Common myeloid progenitor, CD34-positive (primary cell): ENCODE measurements around the gene ATR.

ENCODE experiments used
- CTCF ChIA-PET: fragments of 350-600 bp; sonication (Branson Sonifier 250); formaldehyde crosslinking; loops from one replicate; lab custom pipeline; 2021; ENCODE audit warnings: antibody characterized with exemption; lab: Charles Lee
- POLR2A ChIA-PET: fragments of 350-600 bp; sonication (Branson Sonifier 250); formaldehyde crosslinking; loops from one replicate; lab custom pipeline; 2021; ENCODE audit warnings: antibody characterized with exemption; lab: Charles Lee
- DNase-seq, 3 donors: peaks; one replicate each; pipeline versions ENCODE4 v3.0.0 to v3.0.0-alpha.2; 2013
- H3K27ac ChIP-seq, 2 experiments: 1 replicate in 1 of 2; 2 replicates in 1 of 2; pipeline ENCODE4 v1.7.0; 2013; ENCODE audit warnings: inconsistent platforms in 2 of 2, low read length in 2 of 2, mild to moderate bottlenecking in 2 of 2, low read depth in 1 of 2, moderate library complexity in 1 of 2; ENCODE audit not compliant: severe bottlenecking in 2 of 2, insufficient read depth in 1 of 2, poor library complexity in 1 of 2
- H3K27me3 ChIP-seq, 5 experiments: replicated peaks in 2 of 5; 1 replicate in 3 of 5; 2 replicates in 2 of 5; pipeline versions ENCODE4 v1.6.1 to v1.7.0; 2013; ENCODE audit warnings: low read length in 4 of 5, mild to moderate bottlenecking in 2 of 5, moderate library complexity in 2 of 5, inconsistent platforms in 1 of 5; ENCODE audit not compliant: insufficient read depth in 5 of 5, control insufficient read depth in 4 of 5
- H3K36me3 ChIP-seq, 4 experiments: 1 replicate in 2 of 4; 2 replicates in 2 of 4; pipeline versions ENCODE4 v1.6.1 to v1.7.0; 2013; ENCODE audit warnings: low read length in 3 of 4, control low read depth in 1 of 4, mild to moderate bottlenecking in 1 of 4; ENCODE audit not compliant: control insufficient read depth in 4 of 4, insufficient read depth in 4 of 4
- H3K4me1 ChIP-seq, 4 experiments: 1 replicate in 3 of 4; 2 replicates in 1 of 4; pipeline versions ENCODE4 v1.6.1 to v1.7.1; 2013; ENCODE audit warnings: low read length in 3 of 4, mild to moderate bottlenecking in 3 of 4, control low read depth in 1 of 4, inconsistent platforms in 1 of 4, moderate library complexity in 1 of 4; ENCODE audit not compliant: control insufficient read depth in 4 of 4, insufficient read depth in 4 of 4; ENCODE audit errors: control extremely low read depth in 1 of 4
- H3K4me3 ChIP-seq, 7 experiments: 1 replicate in 4 of 7; 2 replicates in 3 of 7; pipeline versions ENCODE4 v1.5.1 to v1.7.0; 2013; ENCODE audit warnings: mild to moderate bottlenecking in 7 of 7, low read length in 6 of 7, moderate library complexity in 6 of 7, inconsistent platforms in 2 of 7, low read depth in 2 of 7, control low read depth in 1 of 7; ENCODE audit not compliant: insufficient read depth in 4 of 7, control insufficient read depth in 1 of 7; ENCODE audit errors: extremely low read depth in 1 of 7
- H3K9me3 ChIP-seq, 5 experiments: 1 replicate in 4 of 5; 2 replicates in 1 of 5; pipeline versions ENCODE4 v1.6.1 to v1.7.1; 2013; ENCODE audit warnings: low read length in 4 of 5, mild to moderate bottlenecking in 2 of 5, inconsistent platforms in 1 of 5, low read depth in 1 of 5, moderate library complexity in 1 of 5; ENCODE audit not compliant: control insufficient read depth in 4 of 5, insufficient read depth in 2 of 5; ENCODE audit errors: control extremely low read depth in 1 of 5
- WGBS: methylation state at CpG from one replicate; pipeline ENCODE4 v1.1.5; 2013; ENCODE audit not compliant: insufficient coverage; 5-methylcytosine and 5-hydroxymethylcytosine counted together

Gene ATR

DNA sequence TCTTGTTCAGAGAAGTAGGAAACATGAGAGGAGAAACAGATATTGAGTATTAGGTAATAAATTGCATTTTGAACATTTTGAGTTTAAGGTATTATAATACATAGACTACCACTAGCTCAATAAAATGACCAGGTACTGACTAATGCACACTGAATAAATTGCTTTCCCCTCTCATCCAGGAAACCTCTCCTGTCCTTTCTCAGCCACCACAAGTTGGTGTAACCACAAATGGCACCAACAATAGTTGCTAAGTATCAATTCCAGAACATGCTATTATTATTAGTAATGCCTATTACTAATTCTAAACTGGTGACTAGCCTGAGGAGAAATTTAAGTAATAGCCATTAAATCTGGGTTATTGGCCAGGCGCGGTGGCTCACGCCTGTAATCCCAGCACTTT lies 83.4 kb downstream of the ATR start:
- POLR2A ChIA-PET, result no interaction called here

GRCh38 chr3:142492184-142492583 lies 86.3 kb downstream of the ATR start:
- POLR2A ChIA-PET, result no interaction called here
- H3K36me3 ChIP-seq, result peaks cover 12 to 71% (median 49%) of the 10 kb centered on the region in 4 experiments
- H3K4me1 ChIP-seq, result no peaks in the 10 kb centered on the region

More for the DNA sequence above, 83.4 kb downstream of the ATR start:
- DNase-seq, result no peak
- Histone ChIP-seq H3K9me3 (no peaks in the 10 kb centered on the region), H3K36me3 (peaks cover 10 to 58% (median 39%) of the 10 kb centered on the region in 4 experiments), H3K4me3 (no peak overlapping the region), H3K27me3 (no peaks in the 10 kb centered on the region), H3K4me1 (no peaks in the 10 kb centered on the region), H3K27ac (no peak overlapping the region)
- CTCF ChIA-PET, result no interaction called here
- WGBS, result no CpG with 5 or more reads among the region's 3 CpGs

DNA sequence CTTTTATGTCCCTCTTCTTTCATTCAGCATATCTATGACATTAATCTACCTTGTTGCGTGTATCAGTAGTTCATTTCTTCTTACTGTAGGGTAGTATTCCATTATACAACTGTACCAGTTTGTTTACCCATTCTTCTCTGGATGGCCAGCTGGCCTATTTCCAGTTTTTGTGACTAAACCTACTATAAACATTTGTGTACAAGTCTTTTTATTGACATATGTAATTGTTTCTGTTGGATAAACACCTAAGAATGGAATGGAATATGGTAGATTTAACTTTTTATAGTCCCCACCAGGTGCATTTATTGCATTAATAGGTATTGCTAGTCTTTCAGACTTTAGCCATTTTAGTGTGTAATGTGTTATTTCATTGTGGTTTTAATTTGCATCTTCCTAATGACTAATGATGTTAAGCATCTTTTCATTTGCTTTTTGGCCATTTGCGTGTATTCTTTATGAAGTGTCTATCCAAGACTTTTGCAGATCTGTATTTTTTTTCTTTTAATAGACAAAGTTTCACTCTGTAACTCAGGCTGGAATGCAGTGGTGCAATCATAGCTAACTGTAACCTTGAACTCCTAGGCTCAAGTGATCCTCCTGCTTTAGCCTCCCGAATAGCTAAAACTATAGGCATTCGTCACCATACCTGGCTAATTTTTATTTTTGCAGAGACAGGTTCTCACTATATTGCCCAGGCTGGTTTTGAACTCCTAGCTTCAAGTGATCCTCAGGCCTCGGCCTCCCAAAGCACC lies 88.8 kb downstream of the ATR start:
- CTCF ChIA-PET, result interaction anchor here (1.0 kb wide), 1 partner anchor 21 kb away, joined by 3 read pairs; no protein-coding TSS in a partner anchor
- no peaks in the 10 kb centered on the region for H3K9me3 ChIP-seq
- no peak overlapping the region for H3K27ac ChIP-seq
- H3K4me1 ChIP-seq, result no peaks in the 10 kb centered on the region
- no peaks in the 10 kb centered on the region for H3K27me3 ChIP-seq
- 100% methylated on average over 2 of the region's 5 CpGs for WGBS
- H3K36me3 ChIP-seq, result peaks cover 13 to 77% (median 42%) of the 10 kb centered on the region in 4 experiments
- POLR2A ChIA-PET, result no interaction called here
- no peak for DNase-seq
- no peak overlapping the region for H3K4me3 ChIP-seq

More at GRCh38 chr3:142492184-142492583, 86.3 kb downstream of the ATR start:
- CTCF ChIA-PET, result interaction anchor here (0.9 kb wide), 1 partner anchor 121 kb away, joined by 3 read pairs; no protein-coding TSS in a partner anchor
- H3K27ac ChIP-seq, result no peak overlapping the region
- whole genome bisulfite sequencing, result 97% methylated on average over 2 of the region's 2 CpGs
- no peak overlapping the region for H3K4me3 ChIP-seq
- no peaks in the 10 kb centered on the region for H3K9me3 ChIP-seq
- H3K27me3 ChIP-seq, result no peaks in the 10 kb centered on the region
- no peak for DNase-seq

- WGBS, result 100% methylated on average over 1 of the region's 4 CpGs
- ChIA-PET CTCF (no interaction called here), POLR2A (no interaction called here)
- DNase-seq, result no peak
- no peak overlapping the region for H3K27ac ChIP-seq
- H3K36me3 ChIP-seq, result peaks cover 24 to 91% (median 47%) of the 10 kb centered on the region in 4 experiments
- no peaks in the 10 kb centered on the region for H3K27me3 ChIP-seq
- no peak overlapping the region for H3K4me3 ChIP-seq
- H3K4me1 ChIP-seq, result no peaks in the 10 kb centered on the region
- H3K9me3 ChIP-seq, result peaks cover 2 to 26% (median 14%) of the 10 kb centered on the region in 5 experiments
These were observed 93.6 kb downstream of the ATR start for GRCh38 chr3:142484912-142485435.

GRCh38 chr3:142481196-142481595 lies 97.3 kb downstream of the ATR start:
- H3K4me1 ChIP-seq, result no peaks in the 10 kb centered on the region
- CTCF ChIA-PET, result no interaction called here
- no peaks in the 10 kb centered on the region for H3K27me3 ChIP-seq
- POLR2A ChIA-PET, result no interaction called here
- DNase-seq, result peak in 2 of 3 donors; percentile 18 to 27
- H3K27ac ChIP-seq, result no peak overlapping the region
- H3K9me3 ChIP-seq, result peaks cover 2 to 26% (median 14%) of the 10 kb centered on the region in 5 experiments
- WGBS, result 100% methylated on average over 2 of the region's 2 CpGs
- H3K36me3 ChIP-seq, result peaks cover 15 to 61% (median 34%) of the 10 kb centered on the region in 4 experiments
- H3K4me3 ChIP-seq, result no peak overlapping the region

GRCh38 chr3:142470826-142471225 lies 107.7 kb downstream of the ATR start:
- CTCF ChIA-PET, result no interaction called here
- 100% methylated on average over 2 of the region's 4 CpGs for WGBS
- no peaks in the 10 kb centered on the region for H3K4me1 ChIP-seq

DNA sequence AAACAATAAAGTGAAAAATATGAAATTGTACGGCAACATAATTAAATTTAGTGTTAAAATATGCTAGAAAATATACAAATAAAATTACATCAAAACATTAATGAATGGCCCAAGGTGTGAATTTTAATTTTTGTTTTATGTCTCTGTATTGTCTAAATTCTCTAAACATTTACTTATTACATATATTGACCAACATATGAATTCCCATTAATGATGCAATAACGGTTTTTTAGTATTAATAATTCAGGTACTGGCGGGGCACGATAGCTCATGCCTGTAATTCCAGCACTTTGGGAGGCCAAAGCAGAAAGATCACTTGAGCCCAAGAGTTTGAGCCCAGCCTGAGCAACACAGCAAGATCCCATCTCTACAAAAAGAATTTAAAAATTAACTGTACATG lies 110.1 kb downstream of the ATR start:
- CTCF ChIA-PET, result no interaction called here
- 90% methylated on average over 3 of the region's 4 CpGs for WGBS

More at GRCh38 chr3:142470826-142471225, 107.7 kb downstream of the ATR start:
- no peak for DNase-seq
- Histone ChIP-seq H3K27me3 (no peaks in the 10 kb centered on the region), H3K4me3 (no peak overlapping the region), H3K27ac (no peak overlapping the region), H3K36me3 (peaks cover 0 to 14% (median 1%) of the 10 kb centered on the region in 4 experiments), H3K9me3 (peaks cover 0 to 9% (median 2%) of the 10 kb centered on the region in 5 experiments)
- POLR2A ChIA-PET, result no interaction called here

More for the DNA sequence above, 110.1 kb downstream of the ATR start:
- H3K27me3 ChIP-seq, result no peaks in the 10 kb centered on the region
- H3K36me3 ChIP-seq, result peaks cover 3 to 20% (median 4%) of the 10 kb centered on the region in 4 experiments
- H3K4me1 ChIP-seq, result no peaks in the 10 kb centered on the region
- no peak overlapping the region for H3K27ac ChIP-seq
- H3K9me3 ChIP-seq, result peaks cover 0 to 9% (median 2%) of the 10 kb centered on the region in 5 experiments
- no peak for DNase-seq
- POLR2A ChIA-PET, result no interaction called here
- H3K4me3 ChIP-seq, result no peak overlapping the region
